Measurements from ENCODE around the gene MTOR. TPM values are rescaled to one million over a fixed set of nuclear protein-coding genes. Genes with fewer than 3 reads are reported as not detected.

The MTOR gene
- polyA plus RNA-seq, 3 donors, result 2.0 to 29.4 (median 3.3) TPM

- Mint-ChIP-seq H3K27ac (no peak overlapping the region), H3K36me3 (peaks cover 81 to 99% of the 10 kb centered on the region in 2 donors), H3K27me3 (ENCODE audit: low read depth in 3 of 3) (peaks cover 0 to 4% (median 0%) of the 10 kb centered on the region in 3 donors), H3K4me3 (no peak overlapping the region), H3K9me3 (no peaks in the 10 kb centered on the region), H3K4me1 (no peaks in the 10 kb centered on the region)
- Histone ChIP-seq H3K27me3 (ENCODE audit: control insufficient read depth in 2 of 2, insufficient read depth in 2 of 2, low read length in 2 of 2) (no peaks in the 10 kb centered on the region), H3K9me3 (replicated peaks in 1 of 2; ENCODE audit: control insufficient read depth in 1 of 2, insufficient read depth in 1 of 2, low read length in 2 of 2) (no peaks in the 10 kb centered on the region), H3K4me2 (replicated peaks; ENCODE audit: extremely low read depth, low read length, poor library complexity, severe bottlenecking) (no peak overlapping the region), H3K36me3 (replicated peaks in 1 of 2; ENCODE audit: control insufficient read depth in 1 of 2, insufficient read depth in 2 of 2, low read length in 2 of 2) (peaks cover 89 to 98% of the 10 kb centered on the region in 2 donors), H2AFZ (ENCODE audit: insufficient read depth, low read depth, low read length, poor library complexity, severe bottlenecking) (no peak overlapping the region), H3K9ac (ENCODE audit: insufficient read depth, low read length, poor library complexity, severe bottlenecking) (no peak overlapping the region), H4K20me1 (ENCODE audit: insufficient read depth, low read length) (no peaks in the 10 kb centered on the region), H3K27ac (ENCODE audit: low read depth in 1 of 2, low read length in 2 of 2) (no peak overlapping the region), H3K79me2 (ENCODE audit: insufficient read depth, low read length) (no peaks in the 10 kb centered on the region), H3K4me3 (replicated peaks in 1 of 3; ENCODE audit: low read depth in 2 of 3, low read length in 3 of 3) (no peak overlapping the region), H3K4me1 (ENCODE audit: control insufficient read depth in 1 of 2, insufficient read depth in 2 of 2, low read length in 2 of 2) (no peaks in the 10 kb centered on the region)
- intact Hi-C loops (cut with micrococcal nuclease), result no loop called here
- WGBS (ENCODE audit: insufficient coverage), result 89% methylated on average over 4 of the region's 5 CpGs
- no peak for DNase-seq
- no peak for TF ChIP-seq CTCF (IDR thresholded peaks at IDR 0.05)
Observed at GRCh38 chr1:11126569-11126968, 135.8 kb downstream of the MTOR start.

GRCh38 chr1:11125931-11126330 is 136.4 kb downstream of the MTOR start:
- Mint-ChIP-seq H3K36me3 (peaks cover 82 to 99% of the 10 kb centered on the region in 2 donors), H3K27ac (no peak overlapping the region), H3K9me3 (no peaks in the 10 kb centered on the region), H3K4me1 (no peaks in the 10 kb centered on the region), H3K4me3 (no peak overlapping the region), H3K27me3 (ENCODE audit: low read depth in 3 of 3) (peaks cover 0 to 4% (median 0%) of the 10 kb centered on the region in 3 donors)
- H3K4me1 ChIP-seq (ENCODE audit: control insufficient read depth in 1 of 2, insufficient read depth in 2 of 2, low read length in 2 of 2), result no peaks in the 10 kb centered on the region
- H3K4me3 ChIP-seq (replicated peaks in 1 of 3; ENCODE audit: low read depth in 2 of 3, low read length in 3 of 3), result no peak overlapping the region
- H3K79me2 ChIP-seq (ENCODE audit: insufficient read depth, low read length), result no peaks in the 10 kb centered on the region
- WGBS (ENCODE audit: insufficient coverage), result 100% methylated on average over 1 of the region's 5 CpGs
- no peak overlapping the region for H3K27ac ChIP-seq (ENCODE audit: low read depth in 1 of 2, low read length in 2 of 2)
- intact Hi-C loops (cut with micrococcal nuclease), result no loop called here
- DNase-seq, result no peak
- H3K36me3 ChIP-seq (replicated peaks in 1 of 2; ENCODE audit: control insufficient read depth in 1 of 2, insufficient read depth in 2 of 2, low read length in 2 of 2), result peaks cover 89 to 98% of the 10 kb centered on the region in 2 donors
- no peak overlapping the region for H3K4me2 ChIP-seq (replicated peaks; ENCODE audit: extremely low read depth, low read length, poor library complexity, severe bottlenecking)
- H3K9ac ChIP-seq (ENCODE audit: insufficient read depth, low read length, poor library complexity, severe bottlenecking), result no peak overlapping the region
- no peak overlapping the region for H2AFZ ChIP-seq (ENCODE audit: insufficient read depth, low read depth, low read length, poor library complexity, severe bottlenecking)
- H4K20me1 ChIP-seq (ENCODE audit: insufficient read depth, low read length), result no peaks in the 10 kb centered on the region
- no peak for TF ChIP-seq CTCF (IDR thresholded peaks at IDR 0.05)
- no peaks in the 10 kb centered on the region for H3K9me3 ChIP-seq (replicated peaks in 1 of 2; ENCODE audit: control insufficient read depth in 1 of 2, insufficient read depth in 1 of 2, low read length in 2 of 2)
- H3K27me3 ChIP-seq (ENCODE audit: control insufficient read depth in 2 of 2, insufficient read depth in 2 of 2, low read length in 2 of 2), result no peaks in the 10 kb centered on the region
